HG03521 (cell line): ENCODE results near the gene URM1.
A peak's percentile ranks its signal among the peaks of the same experiment; 100 is the strongest.

Source experiments
- ATAC-seq: cut with Tn5 transposase; IDR thresholded peaks from one replicate; pipeline ENCODE4 v1.9.1; 2021; ENCODE audit warnings: mild to moderate bottlenecking, moderate library complexity; ENCODE audit not compliant: unreplicated experiment

Gene URM1

GRCh38 chr9:128344931-128345605 lies 26.1 kb upstream of the URM1 start:
- no peak for ATAC-seq

DNA sequence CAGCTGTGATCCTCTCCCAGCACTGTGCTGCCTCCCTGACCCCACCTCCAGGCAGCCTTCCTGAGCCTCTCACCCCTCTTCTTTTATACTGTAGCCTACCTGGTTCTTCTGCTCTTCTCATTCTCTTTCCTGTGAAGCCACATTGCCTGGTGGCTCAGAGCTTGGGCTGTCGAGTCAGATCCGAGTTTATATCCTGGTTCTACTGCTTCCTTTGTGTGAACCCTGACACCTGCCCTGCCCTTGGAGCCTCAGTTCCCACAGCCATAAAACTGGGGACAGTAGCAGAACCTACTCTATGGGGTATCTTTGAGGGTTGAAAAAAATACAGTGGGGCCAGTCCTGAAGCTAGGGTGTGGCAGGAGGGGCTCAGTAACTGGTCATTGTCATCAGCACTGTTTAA lies 22.0 kb upstream of the URM1 start:
- no peak for ATAC-seq

- ATAC-seq = no peak
Measured at GRCh38 chr9:128349772-128350171, 21.4 kb upstream of the URM1 start.

DNA sequence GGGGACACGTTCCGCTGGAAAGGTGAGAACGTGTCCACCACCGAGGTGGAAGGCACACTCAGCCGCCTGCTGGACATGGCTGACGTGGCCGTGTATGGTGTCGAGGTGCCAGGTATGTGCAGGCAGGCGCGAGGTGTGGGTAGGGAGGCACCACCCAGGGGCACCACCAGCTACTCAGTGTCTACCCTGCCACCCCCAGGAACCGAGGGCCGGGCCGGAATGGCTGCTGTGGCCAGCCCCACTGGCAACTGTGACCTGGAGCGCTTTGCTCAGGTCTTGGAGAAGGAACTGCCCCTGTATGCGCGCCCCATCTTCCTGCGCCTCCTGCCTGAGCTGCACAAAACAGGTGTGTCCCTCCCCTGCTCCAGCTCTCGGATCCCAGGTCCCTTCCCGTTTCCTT lies 15.7 kb upstream of the URM1 start:
- ATAC-seq = no peak

DNA sequence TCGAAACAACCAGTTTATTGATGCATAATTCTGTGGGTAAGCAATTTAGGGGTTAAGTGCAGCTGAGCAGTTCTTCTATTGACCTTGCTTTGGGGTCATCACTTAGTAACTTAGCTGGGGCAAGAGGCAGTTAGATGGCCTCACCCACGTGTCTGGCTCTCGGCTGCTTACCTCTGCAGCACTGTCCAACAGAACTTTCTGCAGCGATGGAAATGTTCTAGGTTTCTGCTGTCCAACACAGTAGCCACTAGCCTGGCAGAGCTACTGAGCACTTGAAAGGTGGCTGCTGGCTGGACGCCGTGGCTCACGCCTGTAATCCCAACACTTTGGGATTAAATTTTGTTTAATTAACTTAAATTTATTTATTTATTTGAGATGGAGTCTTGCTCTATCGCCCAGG lies 13.1 kb upstream of the URM1 start:
- no peak for ATAC-seq

DNA sequence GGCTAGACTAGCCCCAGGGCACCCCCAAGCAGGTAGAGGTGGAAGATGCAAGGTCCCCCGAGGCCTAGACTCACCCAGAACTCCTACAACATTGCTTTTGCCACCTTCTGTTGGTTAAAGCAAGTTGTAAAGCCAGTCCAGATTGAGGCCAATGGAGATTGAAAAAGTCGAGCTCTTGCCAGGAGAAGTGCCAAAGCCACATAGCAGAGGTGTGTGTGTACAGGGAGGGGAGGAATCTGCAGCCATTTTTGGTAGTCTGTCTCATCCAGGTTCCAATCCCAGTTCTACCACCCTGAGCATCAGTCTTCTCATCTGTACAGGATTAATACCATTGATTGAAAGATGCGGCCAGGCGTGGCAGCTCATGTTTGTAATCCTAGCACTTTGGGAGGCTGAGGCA lies 12.3 kb upstream of the URM1 start:
- ATAC-seq = no peak

- no peak for ATAC-seq
Measured at GRCh38 chr9:128360826-128361225, 10.3 kb upstream of the URM1 start.

- no peak for ATAC-seq
Measured at GRCh38 chr9:128361296-128361985, 9.7 kb upstream of the URM1 start.

DNA sequence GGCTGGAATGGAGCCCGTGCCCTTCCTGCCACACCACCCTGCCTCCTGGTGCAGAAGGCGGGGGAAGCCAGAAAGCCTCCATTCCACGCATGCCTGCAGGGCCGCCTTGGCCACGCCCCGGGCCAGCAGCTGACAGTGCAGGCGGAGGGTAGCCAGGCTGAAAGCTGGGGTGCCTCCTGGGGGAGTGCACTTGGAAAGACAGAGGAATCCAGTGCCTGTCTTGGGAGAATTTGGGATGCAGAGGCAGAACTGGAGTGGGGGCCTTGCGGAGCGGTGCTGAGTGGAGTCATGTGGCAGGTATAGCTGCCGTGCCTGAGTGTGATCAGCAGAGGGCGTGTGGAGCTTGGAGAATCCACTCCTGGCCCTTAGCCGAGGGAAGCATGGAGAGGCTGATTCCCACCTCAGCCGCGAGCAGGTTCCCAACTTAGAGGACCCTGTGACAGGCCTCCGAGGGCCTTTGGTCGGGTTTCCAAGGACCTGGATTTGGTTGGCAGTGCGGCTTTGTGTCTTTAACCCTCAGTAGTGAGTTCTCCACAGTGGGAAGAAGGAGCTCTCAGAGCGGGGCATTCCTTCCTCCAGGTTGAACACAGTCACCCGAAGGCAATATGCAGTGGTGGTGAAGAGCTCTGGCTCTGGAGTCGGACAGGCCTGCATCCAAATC lies 9.1 kb upstream of the URM1 start:
- ATAC-seq = peak; percentile 54

GRCh38 chr9:128362774-128363173 lies 8.4 kb upstream of the URM1 start:
- ATAC-seq = no peak

GRCh38 chr9:128365525-128365924 lies 5.6 kb upstream of the URM1 start:
- ATAC-seq = no peak

- no peak for ATAC-seq
Measured at GRCh38 chr9:128369024-128369706, 2.0 kb upstream of the URM1 start.

GRCh38 chr9:128370367-128370751 lies 815 bp upstream of the URM1 start:
- no peak for ATAC-seq

- no peak for ATAC-seq
Measured at GRCh38 chr9:128371630-128372117, 500 bp downstream of the URM1 start.

DNA sequence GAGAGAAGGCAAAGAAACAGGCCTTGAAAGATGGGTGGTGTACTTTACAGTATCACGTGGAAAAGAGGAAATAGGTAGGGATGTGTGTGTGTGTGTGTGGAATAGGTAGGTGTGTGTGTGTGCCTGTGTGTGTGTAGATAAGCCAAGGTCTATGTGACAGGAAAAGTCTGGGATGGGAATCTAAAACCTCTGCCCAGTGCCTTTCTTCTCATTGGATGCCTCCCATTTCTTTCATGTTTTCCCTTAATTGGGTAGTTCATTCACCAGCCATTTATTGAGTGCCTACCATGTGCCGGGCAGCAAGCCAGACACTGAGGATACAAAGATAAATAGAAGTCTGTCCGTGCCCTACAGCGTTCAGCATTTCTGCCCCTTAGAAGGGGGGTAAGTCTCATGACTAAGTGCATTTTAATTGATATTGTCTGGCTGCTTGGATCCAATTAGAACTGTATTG lies 1.0 kb downstream of the URM1 start:
- ATAC-seq = no peak

DNA sequence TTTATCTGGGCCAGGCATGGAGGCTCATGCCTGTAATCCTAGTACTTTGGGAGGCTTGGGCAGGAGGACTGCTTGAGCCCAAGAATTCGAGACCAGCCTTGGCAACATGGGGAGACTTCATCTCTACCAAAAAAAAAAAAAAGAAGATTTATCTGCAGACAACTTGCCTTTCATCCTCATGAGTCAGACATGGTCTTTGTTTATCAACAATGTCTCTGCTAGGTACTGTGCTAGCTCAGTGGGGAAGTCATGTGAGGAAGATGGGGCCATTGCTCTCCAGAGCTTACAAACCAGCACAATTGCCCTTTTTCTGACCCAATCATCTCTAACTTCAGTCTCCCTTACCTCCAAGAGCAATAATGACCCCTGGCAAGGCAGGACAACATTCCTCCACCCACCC lies 1.6 kb downstream of the URM1 start:
- ATAC-seq = no peak

DNA sequence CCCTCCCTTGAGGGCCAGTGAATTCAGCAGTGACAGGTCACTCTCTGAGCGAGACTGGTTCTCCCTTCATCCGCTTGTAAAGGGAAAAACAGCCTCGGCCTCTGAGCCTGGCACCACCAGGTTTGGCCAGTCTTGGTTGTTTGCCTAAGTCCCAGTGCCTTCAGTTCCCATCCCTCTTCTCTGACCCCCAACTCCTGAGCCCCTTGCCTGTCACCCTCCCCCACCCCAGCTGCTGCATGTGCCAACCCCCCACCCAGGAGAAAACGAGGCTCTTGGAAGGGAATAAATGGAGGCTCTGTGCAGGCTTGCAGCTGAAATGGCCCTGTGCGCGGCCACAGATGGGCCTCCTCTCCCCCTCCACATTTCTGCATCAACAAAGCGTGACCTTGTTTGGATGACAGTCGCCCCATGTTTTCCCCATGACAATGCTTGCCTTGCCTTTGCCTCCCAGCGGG lies 3.1 kb downstream of the URM1 start:
- ATAC-seq = no peak

GRCh38 chr9:128375865-128376264 lies 4.7 kb downstream of the URM1 start:
- ATAC-seq = no peak

DNA sequence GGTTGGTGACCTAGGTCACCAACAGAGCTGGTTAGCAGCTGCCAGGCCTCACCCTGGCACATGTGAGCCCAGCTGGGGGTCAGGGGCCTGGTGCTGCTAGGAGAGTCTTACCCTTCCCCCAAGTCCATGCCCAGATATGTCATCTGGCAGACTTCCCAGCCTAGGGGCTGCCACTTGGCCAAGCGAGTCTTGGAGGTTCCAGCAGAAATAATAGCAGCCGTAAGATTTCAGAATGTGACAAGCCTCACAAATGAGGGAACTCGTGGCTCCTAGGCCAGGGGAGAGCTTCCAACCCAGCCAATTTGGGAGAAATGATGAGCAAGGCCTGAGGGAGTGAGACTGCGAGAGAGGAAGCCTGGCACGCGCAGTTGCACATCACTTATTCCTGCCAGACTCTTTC lies 11.1 kb downstream of the URM1 start:
- no peak for ATAC-seq

- no peak for ATAC-seq
Measured at GRCh38 chr9:128383007-128383753, 12.0 kb downstream of the URM1 start.

- no peak for ATAC-seq
Measured at GRCh38 chr9:128383791-128384190, 12.6 kb downstream of the URM1 start.
